K562 (cell line): ENCODE results near the gene ANKS1A. TPM values are rescaled to one million over a fixed set of nuclear protein-coding genes. Genes with fewer than 3 reads are reported as not detected.

ENCODE experiments used
- ATF6 ChIP-seq: sonication (generic); formaldehyde crosslinking; IDR thresholded peaks from 2 replicates; pipeline ENCODE4 v1.4.0; 2020; ENCODE audit warnings: mild to moderate bottlenecking, missing genetic modification reagents
- MEF2A ChIP-seq: IDR thresholded peaks from 2 replicates; pipeline ENCODE4 v1.6.1; 2011; ENCODE audit warnings: low read depth, mild to moderate bottlenecking, low read length, moderate library complexity; ENCODE audit not compliant: control insufficient read depth
- NFYB ChIP-seq: IDR thresholded peaks from 2 replicates; pipeline ENCODE4 v1.6.1; 2011; ENCODE audit warnings: mild to moderate bottlenecking, moderate library complexity; ENCODE audit not compliant: insufficient read length; ENCODE audit errors: extremely low read depth
- SUPT5H ChIP-seq: fragments of 450-650 bp; IDR thresholded peaks from 2 replicates; pipeline ENCODE4 v1.6.1; 2016
- ZNF407 ChIP-seq: fragments of 450-650 bp; IDR thresholded peaks from 2 replicates; pipeline ENCODE4 v1.6.1; 2016; ENCODE audit warnings: low read depth
- polyA plus RNA-seq, 8 experiments: library from polyadenylated mRNA; depleted of rRNA in 4 of 8; stranded (reverse) in 5 of 8; unstranded in 3 of 8; fragments of >200 nt; fragmentation: Nextera tagmentation in 2 of 8; fragmentation: Illumina TruSeq in 1 of 8; extraction: Ambion mirVana in 2 of 8; extraction: Trizol in 1 of 8; gene quantifications; 2 replicates each; pipeline versions ENCODE4 v1.2.1 to v1.2.3, GENCODE V29; 2011 to 2014; ENCODE audit warnings: inconsistent platforms in 1 of 8, missing spikeins in 1 of 8
- total RNA-seq, 7 experiments: library from RNA; depleted of rRNA in 6 of 7; stranded (reverse); fragments of >200 nt in 6 of 7; fragmentation: Illumina TruSeq in 2 of 7; extraction: Trizol in 2 of 7; gene quantifications; 2 replicates each; pipeline versions ENCODE4 v1.2.1 to v1.2.3, GENCODE V29; 2011 to 2021; ENCODE audit warnings: low replicate concordance in 1 of 7

Gene ANKS1A
- total and polyA plus RNA-seq, 9 of the 15 experiments (the other 6 are each of a cell fraction or from before 2014, with no cell fraction given): 1.1 to 13.8 (median 5.3) TPM

GRCh38 chr6:35013701-35014100, 124.6 kb downstream of the ANKS1A start (continued):
- TF ChIP-seq ZNF407: no peak
- no peak for TF ChIP-seq SUPT5H
- no peak for TF ChIP-seq ATF6 (CRISPR knock-in tag)
- TF ChIP-seq MEF2A: no peak
- no peak for TF ChIP-seq NFYB
